RWPE2 (cell line): Measurements from ENCODE around the gene UBR4.

Experiments used
- ATAC-seq: fragments of 200-7000 bp; cut with Tn5 transposase; 3 replicates; pipeline ENCODE4 v1.9.1; 2021; ENCODE audit warnings: low read depth
- DNase-seq: peaks from one replicate; pipeline ENCODE4 v3.0.0-alpha.2; 2020; ENCODE audit warnings: low spot score
- H3K27ac ChIP-seq: fragments of 450-650 bp; 2 replicates; pipeline ENCODE4 v1.5.1; 2017; ENCODE audit warnings: mild to moderate bottlenecking; ENCODE audit not compliant: poor library complexity, severe bottlenecking
- H3K27me3 ChIP-seq: fragments of 250-450 bp; sonication (Bioruptor Pico); 2 replicates; pipeline ENCODE4 v1.5.1; 2021; ENCODE audit warnings: mild to moderate bottlenecking, moderate library complexity; ENCODE audit not compliant: insufficient read depth, poor library complexity, severe bottlenecking
- H3K36me3 ChIP-seq: fragments of 250-450 bp; sonication (Bioruptor Pico); 2 replicates; pipeline ENCODE4 v1.5.1; 2020; ENCODE audit warnings: low read depth, mild to moderate bottlenecking, moderate library complexity
- H3K4me1 ChIP-seq: fragments of 250-450 bp; sonication (Bioruptor Pico); 2 replicates; pipeline ENCODE4 v1.5.1; 2021; ENCODE audit warnings: mild to moderate bottlenecking, moderate library complexity; ENCODE audit not compliant: insufficient read depth, poor library complexity, severe bottlenecking
- H3K4me3 ChIP-seq: fragments of 250-450 bp; sonication (Bioruptor Pico); 2 replicates; pipeline ENCODE4 v1.5.1; 2021; ENCODE audit warnings: mild to moderate bottlenecking, moderate library complexity; ENCODE audit not compliant: severe bottlenecking
- H3K9me3 ChIP-seq: fragments of 250-450 bp; sonication (Bioruptor Pico); 2 replicates; pipeline ENCODE4 v1.5.1; 2021; ENCODE audit warnings: mild to moderate bottlenecking, moderate library complexity; ENCODE audit not compliant: severe bottlenecking
- TF ChIP-seq, protein P1 (sequence below): fragments of 450-650 bp; IDR thresholded peaks from one replicate; pipeline ENCODE4 v1.5.1; 2017; ENCODE audit warnings: mild to moderate bottlenecking, moderate library complexity; ENCODE audit not compliant: poor library complexity, severe bottlenecking

Gene UBR4

DNA sequence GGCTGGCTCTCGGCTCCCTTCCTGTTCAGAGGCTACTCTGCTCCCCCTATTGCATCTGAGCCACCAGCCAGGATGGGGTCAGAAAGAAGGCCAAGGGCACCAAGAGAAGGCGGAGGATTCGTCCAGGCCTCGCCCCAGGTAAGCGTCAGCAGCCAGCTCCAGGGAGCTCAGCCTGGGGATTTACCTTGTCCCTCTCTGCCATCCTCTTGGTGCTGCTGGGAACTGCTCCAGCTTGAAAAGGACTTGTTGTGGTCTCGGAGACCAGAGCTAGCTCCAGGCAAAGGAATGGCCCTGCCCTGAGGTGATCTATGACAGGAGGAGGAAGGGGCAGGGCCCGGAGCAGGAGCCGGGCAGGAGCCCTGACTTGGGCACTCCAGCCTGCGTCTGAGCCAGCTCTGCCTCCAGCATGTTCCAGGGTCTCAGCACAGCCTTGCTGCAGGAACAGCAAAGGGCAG is 139.8 kb downstream of the UBR4 start:
- Histone ChIP-seq H3K4me1 (peaks cover 31% of the 10 kb centered on the region), H3K9me3 (no peaks in the 10 kb centered on the region), H3K27me3 (no peaks in the 10 kb centered on the region), H3K4me3 (no peak overlapping the region), H3K36me3 (peaks cover 17% of the 10 kb centered on the region), H3K27ac (no peak overlapping the region)
- TF ChIP-seq, protein P1, sequence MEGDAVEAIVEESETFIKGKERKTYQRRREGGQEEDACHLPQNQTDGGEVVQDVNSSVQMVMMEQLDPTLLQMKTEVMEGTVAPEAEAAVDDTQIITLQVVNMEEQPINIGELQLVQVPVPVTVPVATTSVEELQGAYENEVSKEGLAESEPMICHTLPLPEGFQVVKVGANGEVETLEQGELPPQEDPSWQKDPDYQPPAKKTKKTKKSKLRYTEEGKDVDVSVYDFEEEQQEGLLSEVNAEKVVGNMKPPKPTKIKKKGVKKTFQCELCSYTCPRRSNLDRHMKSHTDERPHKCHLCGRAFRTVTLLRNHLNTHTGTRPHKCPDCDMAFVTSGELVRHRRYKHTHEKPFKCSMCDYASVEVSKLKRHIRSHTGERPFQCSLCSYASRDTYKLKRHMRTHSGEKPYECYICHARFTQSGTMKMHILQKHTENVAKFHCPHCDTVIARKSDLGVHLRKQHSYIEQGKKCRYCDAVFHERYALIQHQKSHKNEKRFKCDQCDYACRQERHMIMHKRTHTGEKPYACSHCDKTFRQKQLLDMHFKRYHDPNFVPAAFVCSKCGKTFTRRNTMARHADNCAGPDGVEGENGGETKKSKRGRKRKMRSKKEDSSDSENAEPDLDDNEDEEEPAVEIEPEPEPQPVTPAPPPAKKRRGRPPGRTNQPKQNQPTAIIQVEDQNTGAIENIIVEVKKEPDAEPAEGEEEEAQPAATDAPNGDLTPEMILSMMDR = no peak
- ATAC-seq (no peak), DNase-seq (no peak)

DNA sequence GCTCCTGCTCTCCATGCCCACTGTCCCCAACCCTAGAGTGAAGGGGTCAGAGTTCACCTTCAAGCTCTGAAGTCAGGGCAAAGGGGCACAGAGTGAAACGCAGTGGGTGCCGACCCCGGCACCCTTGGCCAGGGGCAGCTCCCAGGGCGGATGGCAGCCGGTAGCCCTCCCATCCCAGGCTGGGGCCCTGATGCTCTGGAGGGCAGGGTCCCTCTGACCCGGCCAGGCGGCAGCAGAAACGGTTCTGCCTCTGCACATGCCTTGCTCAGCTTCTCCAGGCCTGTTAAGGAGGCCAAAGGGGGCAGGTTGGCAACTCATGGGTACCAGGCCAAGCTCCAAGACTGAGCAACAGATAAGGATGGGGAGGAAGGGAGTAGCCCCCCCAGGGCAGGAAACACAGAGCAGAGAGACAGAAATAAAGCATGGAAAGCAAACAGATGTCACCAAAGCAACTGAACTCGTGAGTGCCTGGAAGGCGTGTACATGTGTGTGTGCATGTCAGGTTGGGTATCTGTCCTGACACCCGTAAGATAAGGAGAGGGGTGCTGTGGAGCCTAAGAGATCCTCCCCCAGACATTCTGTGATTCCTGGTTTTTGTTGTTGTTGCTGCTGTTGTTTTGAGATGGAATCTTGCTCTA is 141.3 kb downstream of the UBR4 start:
- Histone ChIP-seq H3K27ac (no peak overlapping the region), H3K36me3 (peaks cover 7% of the 10 kb centered on the region), H3K4me1 (peaks cover 18% of the 10 kb centered on the region), H3K27me3 (no peaks in the 10 kb centered on the region), H3K4me3 (no peak overlapping the region), H3K9me3 (no peaks in the 10 kb centered on the region)
- no peak for DNase-seq
- TF ChIP-seq, protein P1 = no peak
- ATAC-seq = no peak

DNA sequence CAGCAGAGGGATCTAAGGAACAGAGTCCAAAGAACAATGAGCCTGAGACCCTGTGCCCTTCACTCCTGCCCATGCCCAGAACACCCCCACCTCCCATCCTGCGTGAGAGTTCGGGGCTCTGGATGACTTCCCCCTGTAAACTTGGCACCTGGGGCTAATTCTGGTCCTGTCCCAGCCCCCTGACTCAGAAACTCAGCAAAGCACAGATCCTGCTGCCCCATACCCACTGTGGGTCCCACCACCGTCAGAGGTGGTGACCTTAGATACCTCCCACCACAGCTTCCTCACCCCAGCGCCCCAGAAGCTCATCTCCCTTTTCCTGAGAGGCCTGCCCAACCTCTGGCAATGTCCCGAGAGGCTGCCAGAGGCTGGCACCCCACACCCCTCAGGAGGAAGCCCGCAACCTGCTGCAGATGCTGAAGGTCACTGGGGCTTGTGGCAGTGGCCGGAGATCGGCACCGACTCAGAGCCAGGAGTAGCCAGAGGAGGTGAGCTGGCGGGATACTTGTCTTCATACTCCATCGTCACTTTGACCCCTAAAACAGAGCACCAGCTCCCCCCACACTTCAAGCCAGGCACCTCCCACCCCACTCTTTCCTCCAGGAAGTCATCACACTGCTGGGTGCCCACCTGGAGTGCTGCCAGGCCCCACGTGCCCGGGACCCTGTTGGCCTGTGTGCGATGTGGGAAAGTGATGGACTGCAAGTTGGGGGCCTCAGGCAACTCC is 142.0 kb downstream of the UBR4 start:
- peaks cover 11% of the 10 kb centered on the region for H3K4me1 ChIP-seq
- DNase-seq = no peak
- H3K27ac ChIP-seq = no peak overlapping the region
- no peaks in the 10 kb centered on the region for H3K9me3 ChIP-seq
- no peak for ATAC-seq
- 0 out of 2 replicates have a peak, but pooled peaks cover 3% of the 10 kb centered on the region for H3K36me3 ChIP-seq
- no peaks in the 10 kb centered on the region for H3K27me3 ChIP-seq
- TF ChIP-seq, protein P1 = no peak
- no peak overlapping the region for H3K4me3 ChIP-seq

DNA sequence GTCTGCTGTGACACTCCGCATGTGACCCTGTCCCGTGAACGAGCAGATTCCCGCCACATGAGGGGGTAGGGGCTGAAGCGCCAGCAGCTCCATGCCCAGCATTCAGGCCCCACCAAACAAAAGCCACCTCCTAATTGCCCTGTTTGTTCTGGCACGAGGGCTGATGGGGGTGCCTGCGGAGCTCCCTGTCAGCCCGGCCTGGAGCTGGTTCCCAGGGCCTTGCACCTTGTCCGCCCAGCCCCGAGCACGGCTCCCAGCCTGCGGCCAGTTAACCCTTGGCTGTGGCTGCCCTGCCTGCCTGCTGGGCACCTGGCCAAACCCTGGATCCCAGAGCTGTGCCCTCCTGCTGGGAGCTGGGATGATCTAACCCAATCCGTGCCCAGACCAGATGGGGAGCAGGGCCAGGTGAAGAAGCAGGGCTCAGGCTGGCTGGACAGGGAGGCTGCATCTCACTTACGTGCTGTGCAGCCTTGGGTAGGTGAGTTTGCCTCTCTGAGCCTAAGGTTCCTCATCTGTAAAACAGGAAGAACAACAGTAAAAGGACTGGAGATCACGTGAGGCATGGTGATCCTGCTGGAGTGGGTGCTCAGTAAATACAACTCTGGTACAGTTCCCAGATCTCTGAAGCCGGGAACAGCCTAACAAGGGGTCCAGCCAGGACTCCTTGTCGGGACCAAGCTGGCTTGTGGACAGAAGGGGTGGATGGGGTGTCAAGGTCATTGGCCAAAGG is 142.7 kb downstream of the UBR4 start:
- ATAC-seq (no peak), DNase-seq (no peak)
- TF ChIP-seq, protein P1 = no peak
- peaks cover 9% of the 10 kb centered on the region for H3K4me1 ChIP-seq
- no peaks in the 10 kb centered on the region for H3K36me3 ChIP-seq
- H3K9me3 ChIP-seq = no peaks in the 10 kb centered on the region
- H3K4me3 ChIP-seq = no peak overlapping the region
- H3K27ac ChIP-seq = no peak overlapping the region
- H3K27me3 ChIP-seq = no peaks in the 10 kb centered on the region
